HL-60 (cell line): ENCODE data around the gene ZNF862.

Experiments
- CTCF ChIP-seq: IDR thresholded peaks from one replicate; pipeline ENCODE4 v1.5.1; 2011; ENCODE audit warnings: low read length, control low read depth, inconsistent platforms; ENCODE audit not compliant: insufficient read depth
- POLR2AphosphoS5 ChIP-seq: IDR thresholded peaks from 2 replicates; pipeline ENCODE4 v1.6.1; 2012; ENCODE audit warnings: low read depth

- no peak for TF ChIP-seq CTCF
- TF ChIP-seq POLR2AphosphoS5, result no peak
These were observed 39.8 kb downstream of the ZNF862 start for GRCh38 chr7:149877890-149878522.
